Loucy (cell line): ENCODE measurements around the gene MARK3.

Experiments
- EZH2phosphoT487 ChIP-seq: fragments of 200-600 bp; IDR thresholded peaks from 2 replicates; pipeline ENCODE4 v1.6.1; 2018; ENCODE audit warnings: antibody characterized with exemption, mild to moderate bottlenecking, moderate library complexity, borderline replicate concordance
- TF ChIP-seq, protein P1 (sequence below): fragments of 200-600 bp; sonication (generic); conservative IDR thresholded peaks from 2 replicates; pipeline ENCODE4 v1.5.1; 2014; ENCODE audit warnings: mild to moderate bottlenecking, antibody characterized with exemption, low read length

DNA sequence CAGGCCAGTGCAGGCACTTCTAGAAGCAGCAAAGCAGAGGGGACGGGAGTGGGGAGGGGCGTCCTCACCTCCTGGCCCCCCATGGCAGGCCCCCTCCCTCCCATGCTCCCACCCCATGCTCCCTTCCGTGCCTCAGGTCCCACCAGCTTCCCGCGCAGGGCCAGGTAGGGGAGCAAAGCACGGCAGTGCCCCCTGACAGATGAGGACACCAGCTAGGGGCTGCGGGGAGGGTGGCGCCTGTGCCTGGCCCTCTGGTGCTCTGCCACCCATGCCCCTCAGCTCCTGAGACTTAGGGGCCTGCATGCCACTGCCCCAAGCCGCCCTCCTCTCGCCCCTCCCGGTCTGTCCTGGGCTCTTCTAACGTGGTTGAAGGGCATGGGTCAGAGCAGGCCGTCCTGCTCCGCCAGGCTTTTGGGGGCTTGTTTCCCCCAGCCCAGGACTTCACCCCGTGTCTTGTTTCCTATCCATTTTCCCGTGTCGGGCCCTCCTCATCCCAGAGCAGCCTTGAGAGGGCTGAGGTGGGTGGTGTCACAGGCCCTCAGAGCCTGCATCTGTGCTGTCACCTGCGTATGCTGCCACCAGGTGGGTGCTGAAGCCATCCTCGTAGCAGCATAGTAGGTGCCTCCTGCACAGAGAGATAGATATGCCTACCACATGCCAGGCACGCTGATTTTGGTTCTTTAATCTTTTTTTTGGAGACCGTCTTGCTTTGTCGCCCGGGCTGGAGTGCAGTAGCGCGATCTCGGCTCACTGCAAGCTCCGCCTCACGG lies 154.0 kb downstream of the MARK3 start:
- TF ChIP-seq, protein P1, sequence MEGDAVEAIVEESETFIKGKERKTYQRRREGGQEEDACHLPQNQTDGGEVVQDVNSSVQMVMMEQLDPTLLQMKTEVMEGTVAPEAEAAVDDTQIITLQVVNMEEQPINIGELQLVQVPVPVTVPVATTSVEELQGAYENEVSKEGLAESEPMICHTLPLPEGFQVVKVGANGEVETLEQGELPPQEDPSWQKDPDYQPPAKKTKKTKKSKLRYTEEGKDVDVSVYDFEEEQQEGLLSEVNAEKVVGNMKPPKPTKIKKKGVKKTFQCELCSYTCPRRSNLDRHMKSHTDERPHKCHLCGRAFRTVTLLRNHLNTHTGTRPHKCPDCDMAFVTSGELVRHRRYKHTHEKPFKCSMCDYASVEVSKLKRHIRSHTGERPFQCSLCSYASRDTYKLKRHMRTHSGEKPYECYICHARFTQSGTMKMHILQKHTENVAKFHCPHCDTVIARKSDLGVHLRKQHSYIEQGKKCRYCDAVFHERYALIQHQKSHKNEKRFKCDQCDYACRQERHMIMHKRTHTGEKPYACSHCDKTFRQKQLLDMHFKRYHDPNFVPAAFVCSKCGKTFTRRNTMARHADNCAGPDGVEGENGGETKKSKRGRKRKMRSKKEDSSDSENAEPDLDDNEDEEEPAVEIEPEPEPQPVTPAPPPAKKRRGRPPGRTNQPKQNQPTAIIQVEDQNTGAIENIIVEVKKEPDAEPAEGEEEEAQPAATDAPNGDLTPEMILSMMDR = no peak
- no peak for TF ChIP-seq EZH2phosphoT487
